HEK293 (cell line): ENCODE results near the gene PHETA2.
A peak's percentile ranks its signal among the peaks of the same experiment; 100 is the strongest.

Source experiments
- CTCF ChIA-PET: fragments of 350-600 bp; formaldehyde crosslinking; extraction: SDS; loops from one replicate; lab custom pipeline; 2021; ENCODE audit warnings: antibody characterized with exemption; lab: Yijun Ruan, JAX
- POLR2A ChIA-PET: fragments of 300-600 bp; formaldehyde crosslinking; extraction: SDS; loops from one replicate; lab custom pipeline; 2020; ENCODE audit warnings: antibody characterized with exemption, inconsistent platforms; lab: Yijun Ruan, JAX
- H3K27ac ChIP-seq: fragments of 200-500 bp; sonication (Bioruptor generic); 2 replicates; pipeline ENCODE4 v1.5.1; 2014; ENCODE audit warnings: low read depth, low read length, control low read depth, inconsistent platforms; ENCODE audit errors: extremely low read depth
- H3K36me3 ChIP-seq, 2 experiments: fragments of 200-500 bp in 1 of 2; sonication (Bioruptor generic) in 1 of 2; 1 replicate in 1 of 2; 2 replicates in 1 of 2; pipeline ENCODE4 v1.5.1; 2014 to 2017; ENCODE audit warnings: inconsistent platforms in 2 of 2, low read length in 2 of 2; ENCODE audit not compliant: control insufficient read depth in 2 of 2, insufficient read depth in 1 of 2
- H3K4me1 ChIP-seq: fragments of 200-500 bp; sonication (Bioruptor generic); 2 replicates; pipeline ENCODE4 v1.5.1; 2014; ENCODE audit warnings: mild to moderate bottlenecking, low read length, inconsistent platforms; ENCODE audit not compliant: control insufficient read depth, insufficient read depth
- H3K4me3 ChIP-seq: 2 replicates; pipeline ENCODE4 v1.5.1; 2011; ENCODE audit warnings: low read depth, mild to moderate bottlenecking, control low read depth, low read length, moderate library complexity
- H3K9me3 ChIP-seq: fragments of 200-500 bp; sonication (Bioruptor generic); 2 replicates; pipeline ENCODE4 v1.5.1; 2014; ENCODE audit warnings: low read depth, low read length, inconsistent platforms; ENCODE audit not compliant: control insufficient read depth, insufficient read depth
- GLIS1 ChIP-seq: fragments of 450-650 bp; formaldehyde crosslinking; IDR thresholded peaks from 2 replicates; pipeline ENCODE4 v1.5.1; 2016; ENCODE audit warnings: missing biosample characterization, missing genetic modification characterization
- INSM2 ChIP-seq: fragments of 450-650 bp; formaldehyde crosslinking; IDR thresholded peaks from 2 replicates; pipeline ENCODE4 v1.5.1; 2016; ENCODE audit warnings: missing biosample characterization, missing genetic modification characterization
- KLF1 ChIP-seq: fragments of 450-650 bp; formaldehyde crosslinking; IDR thresholded peaks from 2 replicates; pipeline ENCODE4 v1.5.1; 2016; ENCODE audit warnings: missing biosample characterization, missing genetic modification characterization
- KLF17 ChIP-seq: fragments of 450-650 bp; formaldehyde crosslinking; IDR thresholded peaks from 2 replicates; pipeline ENCODE4 v1.5.1; 2016; ENCODE audit warnings: missing biosample characterization, missing genetic modification characterization
- KLF8 ChIP-seq: fragments of 450-650 bp; formaldehyde crosslinking; IDR thresholded peaks from 2 replicates; pipeline ENCODE4 v1.5.1; 2016; ENCODE audit warnings: missing biosample characterization, missing genetic modification characterization
- KLF9 ChIP-seq: fragments of 450-650 bp; formaldehyde crosslinking; IDR thresholded peaks from 2 replicates; pipeline ENCODE4 v1.5.1; 2016; ENCODE audit warnings: missing biosample characterization, missing genetic modification characterization, low read depth
- PRDM4 ChIP-seq: fragments of 450-650 bp; formaldehyde crosslinking; IDR thresholded peaks from 2 replicates; pipeline ENCODE4 v1.5.1; 2017; ENCODE audit warnings: missing biosample characterization, missing genetic modification characterization
- ZBTB20 ChIP-seq: fragments of 450-650 bp; formaldehyde crosslinking; IDR thresholded peaks from 2 replicates; pipeline ENCODE4 v1.5.1; 2016; ENCODE audit warnings: missing biosample characterization, missing genetic modification characterization
- ZBTB48 ChIP-seq: fragments of 450-650 bp; formaldehyde crosslinking; IDR thresholded peaks from 2 replicates; pipeline ENCODE4 v1.5.1; 2016; ENCODE audit warnings: missing biosample characterization, missing genetic modification characterization
- ZFP69B ChIP-seq: fragments of 450-650 bp; formaldehyde crosslinking; IDR thresholded peaks from 2 replicates; pipeline ENCODE4 v1.5.1; 2016; ENCODE audit warnings: missing biosample characterization, missing genetic modification characterization
- ZNF133 ChIP-seq: fragments of 450-650 bp; formaldehyde crosslinking; IDR thresholded peaks from 2 replicates; pipeline ENCODE4 v1.5.1; 2016; ENCODE audit warnings: missing biosample characterization, missing genetic modification characterization
- ZNF140 ChIP-seq: fragments of 450-650 bp; formaldehyde crosslinking; IDR thresholded peaks from 2 replicates; pipeline ENCODE4 v1.5.1; 2016; ENCODE audit warnings: missing biosample characterization, missing genetic modification characterization
- ZNF266 ChIP-seq: fragments of 450-650 bp; formaldehyde crosslinking; IDR thresholded peaks from 2 replicates; pipeline ENCODE4 v1.5.1; 2016; ENCODE audit warnings: missing biosample characterization, missing genetic modification characterization, low read depth
- ZNF274 ChIP-seq, 2 experiments: fragments of 200-500 bp in 1 of 2; fragments of 450-650 bp in 1 of 2; sonication (Bioruptor generic) in 1 of 2; formaldehyde crosslinking in 1 of 2; IDR thresholded peaks; 2 replicates each; pipeline versions ENCODE4 v1.5.1 to v1.6.1; 2014 to 2016; ENCODE audit warnings: borderline replicate concordance in 1 of 2, inconsistent platforms in 1 of 2, low read length in 1 of 2, missing biosample characterization in 1 of 2, missing genetic modification characterization in 1 of 2
- ZNF280C ChIP-seq: fragments of 450-650 bp; formaldehyde crosslinking; IDR thresholded peaks from 2 replicates; pipeline ENCODE4 v1.5.1; 2016; ENCODE audit warnings: missing biosample characterization, missing genetic modification characterization
- ZNF37A ChIP-seq: fragments of 450-650 bp; IDR thresholded peaks from 2 replicates; pipeline ENCODE4 v1.5.1; 2018; ENCODE audit warnings: missing biosample characterization, missing genetic modification characterization
- ZNF555 ChIP-seq: fragments of 450-650 bp; formaldehyde crosslinking; conservative IDR thresholded peaks from 2 replicates; pipeline ENCODE4 v1.5.1; 2017; ENCODE audit warnings: missing biosample characterization, mild to moderate bottlenecking, missing genetic modification characterization, inconsistent platforms
- ZNF664 ChIP-seq: fragments of 450-650 bp; formaldehyde crosslinking; IDR thresholded peaks from 2 replicates; pipeline ENCODE4 v1.5.1; 2016; ENCODE audit warnings: missing biosample characterization, missing genetic modification characterization
- ZNF830 ChIP-seq: fragments of 450-650 bp; IDR thresholded peaks from 2 replicates; pipeline ENCODE4 v1.5.0; 2018; ENCODE audit warnings: missing biosample characterization, missing genetic modification characterization, low read depth, mild to moderate bottlenecking, moderate library complexity

PHETA2 gene

GRCh38 chr22:42068291-42068690 lies 5.8 kb upstream of the PHETA2 start:
- Histone ChIP-seq H3K4me3 (no peak overlapping the region), H3K4me1 (peaks cover 2% of the 10 kb centered on the region; the same call in 1 of the 2 replicates), H3K36me3 (peaks cover 4 to 52% of the 10 kb centered on the region in 2 experiments; a peak in 2 of 3 replicates), H3K27ac (no peak overlapping the region), H3K9me3 (no peaks in the 10 kb centered on the region)
- POLR2A ChIA-PET = no interaction called here
- TF ChIP-seq KLF1 (tag by site-specific recombination) (no peak), ZNF133 (tag by site-specific recombination) (0 out of 2 replicates have a peak, but pooled peaks have one; percentile 22)
- CTCF ChIA-PET = interaction anchor here (1.3 kb wide), 1 partner anchor 44 kb away, joined by 3 read pairs; no protein-coding TSS in a partner anchor

- Histone ChIP-seq H3K9me3 (no peaks in the 10 kb centered on the region), H3K36me3 (peaks cover 4 to 41% of the 10 kb centered on the region in 2 experiments; a peak in 2 of 3 replicates), H3K4me1 (peaks cover 2% of the 10 kb centered on the region; the same call in 1 of the 2 replicates), H3K4me3 (peak overlapping the region; percentile 56), H3K27ac (no peak overlapping the region; the same call in 1 of the 2 replicates)
- POLR2A ChIA-PET = interaction anchor here (0.6 to 2.2 kb wide), 6 partner anchors 9 to 402 kb away, joined by 3 to 19 read pairs (median 5); partner anchors contain the start of genes CENPM, NDUFA6 and SMDT1
- TF ChIP-seq ZNF280C (tag by site-specific recombination) = no peak
- no peak for TF ChIP-seq ZNF830 (tag by site-specific recombination)
- TF ChIP-seq ZBTB48 (tag by site-specific recombination) = 0 out of 2 replicates have a peak, but pooled peaks have one; percentile 34
- no peak for TF ChIP-seq KLF9
- CTCF ChIA-PET = interaction anchor here (0.7 to 1.4 kb wide), 4 partner anchors 10 to 404 kb away, joined by 3 to 7 read pairs (median 4); partner anchors contain the start of genes NDUFA6 and SMDT1
These were observed 4.1 kb upstream of the PHETA2 start for GRCh38 chr22:42069801-42070516.

- POLR2A ChIA-PET = interaction anchor here (0.5 to 2.2 kb wide), 8 partner anchors 8 to 533 kb away, joined by 3 to 19 read pairs (median 5); partner anchors contain the start of genes CENPM, NDUFA6 and SMDT1
- peaks cover 2% of the 10 kb centered on the region; the same call in 1 of the 2 replicates for H3K4me1 ChIP-seq
- H3K27ac ChIP-seq = peak within 1 kb of the TSS; percentile 54
- CTCF ChIA-PET = interaction anchor here (0.6 to 1.4 kb wide), 4 partner anchors 9 to 405 kb away, joined by 3 to 7 read pairs (median 4); partner anchors contain the start of gene SMDT1
- no peaks in the 10 kb centered on the region for H3K9me3 ChIP-seq
- H3K4me3 ChIP-seq = peak within 1 kb of the TSS; percentile 56
- H3K36me3 ChIP-seq = peaks cover 4 to 33% of the 10 kb centered on the region in 2 experiments; a peak in 2 of 3 replicates
- TF ChIP-seq ZFP69B (0 out of 2 replicates have a peak, but pooled peaks have one; percentile 10), ZBTB20 (tag by site-specific recombination) (no peak), KLF17 (tag by site-specific recombination) (peak; percentile 90), ZNF555 (tag by site-specific recombination) (no peak), ZNF274 (IDR thresholded peaks at IDR 0.05; ENCODE audit: low read length) (no peak), ZNF274 (tag by site-specific recombination; IDR thresholded peaks at IDR 0.05; ENCODE audit: borderline replicate concordance) (no peak), INSM2 (no peak), KLF8 (tag by site-specific recombination) (0 out of 2 replicates have a peak, but pooled peaks have one; percentile 49), ZNF664 (tag by site-specific recombination) (peak; percentile 90), GLIS1 (tag by site-specific recombination) (peak; percentile 85), ZNF37A (tag by site-specific recombination) (no peak), PRDM4 (0 out of 2 replicates have a peak, but pooled peaks have one; percentile 25), ZNF140 (tag by site-specific recombination) (no peak), ZNF266 (no peak)
These were observed 3.3 kb upstream of the PHETA2 start, which contains the start of gene NAGA for GRCh38 chr22:42070517-42071422. NAGA (minus strand) TSS chr22:42070812; CDS start chr22:42070297, 515 bp downstream.
